Right lobe of liver (tissue), 4 donors: ENCODE data around the gene SNRPA.

ENCODE experiments used
- CTCF ChIP-seq, 4 donors: fragments of 200-600 bp in 3 of 4; fragments of 450-650 bp in 1 of 4; IDR thresholded peaks; one replicate each; pipeline versions ENCODE4 v1.5.1 to v1.8.0; 2016 to 2022; ENCODE audit warnings: antibody characterized with exemption in 4 of 4, mild to moderate bottlenecking in 2 of 4
- POLR2A ChIP-seq: fragments of 450-650 bp; IDR thresholded peaks from one replicate; pipeline ENCODE4 v1.6.1; 2017; ENCODE audit warnings: antibody characterized with exemption, mild to moderate bottlenecking
- donor health status: DM: no; HTN: no; CAD: no.
- donor health status: DM: no; HTN: no; CAD: no.
- donor health status: DM: no; HTN: yes; CAD: no.

- TF ChIP-seq POLR2A (no peak), CTCF (IDR thresholded peaks at IDR 0.05) (no peak)
Observed at GRCh38 chr19:40747536-40747935, 3.5 kb upstream of the SNRPA start.
